ENCODE measurements around the gene SV2B. TPM values are rescaled to one million over a fixed set of nuclear protein-coding genes. Genes with fewer than 3 reads are reported as not detected.
A peak's percentile ranks its signal among the peaks of the same experiment; 100 is the strongest.

SV2B gene
- total RNA-seq, 1 donor from 2014 or later, result under 0.01 TPM

DNA sequence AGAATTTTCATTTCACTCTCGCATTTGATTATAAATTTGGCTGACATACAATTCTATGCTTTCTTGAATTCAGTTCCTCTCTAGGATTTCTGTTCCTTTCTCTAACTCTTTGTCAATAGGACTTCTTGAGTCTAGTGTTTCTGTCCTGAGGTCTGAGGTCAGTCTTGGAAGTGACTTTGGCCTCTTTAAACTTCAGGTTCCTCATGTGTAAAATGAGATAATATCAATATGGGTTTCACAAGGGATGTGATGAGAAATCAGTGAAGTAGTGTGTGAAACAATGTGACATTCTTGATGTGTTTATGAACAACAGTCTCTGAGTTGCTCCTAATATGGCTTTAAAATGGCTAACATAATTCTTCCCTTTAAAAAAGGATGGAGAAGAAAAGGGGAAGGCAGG, 92.2 kb downstream of the SV2B start:
- DNase-seq (ENCODE audit: low read depth), result no peak

DNA sequence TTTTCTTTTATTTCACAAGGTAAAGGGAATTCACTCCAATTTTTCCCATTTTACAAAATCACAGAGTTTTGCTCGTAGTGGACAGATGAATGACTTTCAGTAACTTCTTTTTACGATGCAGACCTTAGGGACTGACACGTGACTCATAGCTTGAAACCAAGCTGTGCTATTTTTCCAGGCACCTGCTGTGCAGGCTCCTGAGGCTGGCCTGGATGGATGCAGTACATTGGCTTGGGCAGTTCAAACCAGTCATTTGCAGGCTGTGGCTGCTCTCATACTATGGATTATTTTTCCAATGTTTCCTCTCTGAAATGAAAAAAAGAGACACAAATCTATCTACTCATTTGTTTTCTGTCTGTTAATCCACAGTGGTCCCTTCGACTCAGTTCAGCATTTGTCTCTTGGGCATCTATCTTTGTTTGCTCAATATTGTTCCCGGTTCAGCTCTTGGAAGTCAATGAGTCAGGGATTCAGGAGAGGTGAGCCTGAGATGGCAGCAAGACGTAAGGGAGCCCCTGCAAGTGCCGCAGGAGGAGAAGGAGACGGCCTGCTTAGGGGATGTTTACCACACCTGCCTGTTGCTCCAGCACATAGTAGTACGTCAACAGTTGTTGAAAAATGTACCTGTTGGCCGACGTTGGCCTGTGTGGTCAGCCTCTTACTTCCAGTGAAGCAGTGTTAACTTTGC, 92.8 kb downstream of the SV2B start:
- DNase-seq (ENCODE audit: low read depth), result no peak

DNA sequence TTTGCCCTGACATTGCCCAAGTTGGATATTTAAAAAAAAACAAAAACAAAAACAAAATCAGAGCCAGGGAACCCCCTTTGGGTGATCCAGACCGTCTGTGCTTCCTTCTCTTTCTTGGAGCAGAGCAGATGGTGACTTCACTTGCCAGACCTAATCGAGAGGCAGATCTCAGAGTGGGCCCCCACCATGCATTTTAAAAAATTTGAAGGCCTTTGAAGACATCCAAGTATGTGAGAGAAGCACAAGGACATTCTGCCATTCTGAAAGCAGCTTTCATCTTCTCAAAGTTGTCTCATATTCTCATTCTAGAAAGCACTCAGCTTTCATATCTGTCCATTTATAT, 93.3 kb downstream of the SV2B start:
- no peak for DNase-seq (ENCODE audit: low read depth)

DNA sequence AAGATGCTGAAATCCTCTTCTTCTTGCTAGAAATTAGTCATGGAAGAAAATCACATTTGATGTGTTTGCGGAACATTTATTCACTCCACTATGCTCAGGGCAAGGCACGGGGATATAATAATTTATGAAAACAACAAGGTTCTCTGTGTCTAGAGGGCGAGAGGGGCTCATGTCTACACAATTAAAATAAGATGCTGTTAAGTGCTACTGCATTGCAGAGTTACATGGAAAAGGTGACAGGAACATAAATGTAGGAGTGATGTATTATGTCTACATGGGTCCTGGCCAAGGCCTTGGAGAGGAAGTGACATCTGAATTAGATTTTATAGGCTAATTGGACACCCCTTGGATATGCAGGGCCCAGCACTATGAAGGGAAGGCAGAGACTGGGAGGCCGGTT, 96.1 kb downstream of the SV2B start:
- no peak for DNase-seq (ENCODE audit: low read depth)

DNA sequence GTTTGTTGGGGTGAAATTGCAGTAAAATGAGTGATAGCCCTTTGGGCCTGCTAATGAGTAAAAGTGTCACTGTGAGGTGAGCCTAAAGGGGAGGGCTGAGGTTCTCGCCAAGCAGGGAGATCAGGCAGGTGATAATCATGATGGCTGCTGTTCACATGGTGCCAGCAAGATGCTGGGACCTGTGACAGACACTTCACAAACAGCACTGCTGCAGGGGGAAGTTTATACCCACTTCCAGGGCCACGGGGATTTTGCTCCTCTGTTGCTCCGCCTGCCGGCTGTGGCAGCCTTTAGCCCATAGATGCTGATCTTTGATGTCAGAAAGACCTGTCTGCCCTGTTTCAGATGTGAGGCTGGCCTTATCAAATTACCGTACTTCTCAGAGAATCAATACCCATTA, 96.7 kb downstream of the SV2B start:
- no peak for DNase-seq (ENCODE audit: low read depth)

DNA sequence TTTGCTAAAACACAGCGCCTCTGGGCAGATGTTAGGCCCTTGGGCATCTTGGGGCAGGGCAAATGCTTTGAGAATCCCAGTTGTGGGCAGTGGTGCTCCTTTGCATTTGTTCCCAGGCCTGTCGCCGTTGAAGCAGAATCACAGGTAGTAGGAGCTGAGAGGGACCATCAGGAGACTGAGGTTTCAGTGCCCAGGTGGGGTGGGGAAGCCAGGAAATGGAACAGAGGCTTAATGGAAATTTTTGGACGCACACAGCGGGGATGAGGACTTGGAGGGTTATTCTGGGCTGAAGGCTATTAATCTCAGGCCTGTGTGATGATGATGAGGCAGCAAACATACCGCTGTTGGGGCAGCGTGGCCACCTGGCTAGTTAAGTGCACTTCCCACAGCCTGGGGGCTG, 99.5 kb downstream of the SV2B start:
- no peak for DNase-seq (ENCODE audit: low read depth)

DNA sequence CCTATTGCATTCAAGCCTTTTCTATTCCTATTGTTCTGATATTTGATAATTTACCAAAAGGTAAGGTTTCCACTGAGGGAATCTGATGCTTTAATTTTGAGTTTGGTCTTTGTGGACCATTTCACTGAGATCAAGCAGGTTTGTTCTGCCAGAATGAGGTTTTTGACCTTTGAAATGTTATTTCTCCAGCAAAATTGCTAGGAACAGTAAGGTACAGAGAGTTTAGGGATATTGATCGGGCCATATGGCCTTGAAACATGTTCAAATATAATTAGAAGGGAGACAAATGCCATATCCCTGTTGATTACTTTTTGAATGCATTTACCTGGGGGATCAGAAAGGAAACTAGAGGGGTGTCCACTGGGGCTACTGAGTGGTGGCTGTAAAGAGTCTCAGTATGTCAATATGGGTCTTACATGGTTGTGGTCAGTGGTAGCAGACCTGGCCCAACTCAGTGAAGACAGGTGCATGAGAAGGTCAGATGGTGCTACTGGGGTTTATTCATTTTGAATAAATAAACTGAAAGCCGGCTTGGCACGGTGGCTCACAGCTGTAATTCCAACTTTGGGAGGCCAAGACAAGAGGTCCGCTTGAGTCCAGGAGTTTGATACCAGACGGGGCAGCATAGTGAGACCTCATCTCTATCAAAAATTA, 100.2 kb downstream of the SV2B start:
- DNase-seq (ENCODE audit: low read depth), result no peak

DNA sequence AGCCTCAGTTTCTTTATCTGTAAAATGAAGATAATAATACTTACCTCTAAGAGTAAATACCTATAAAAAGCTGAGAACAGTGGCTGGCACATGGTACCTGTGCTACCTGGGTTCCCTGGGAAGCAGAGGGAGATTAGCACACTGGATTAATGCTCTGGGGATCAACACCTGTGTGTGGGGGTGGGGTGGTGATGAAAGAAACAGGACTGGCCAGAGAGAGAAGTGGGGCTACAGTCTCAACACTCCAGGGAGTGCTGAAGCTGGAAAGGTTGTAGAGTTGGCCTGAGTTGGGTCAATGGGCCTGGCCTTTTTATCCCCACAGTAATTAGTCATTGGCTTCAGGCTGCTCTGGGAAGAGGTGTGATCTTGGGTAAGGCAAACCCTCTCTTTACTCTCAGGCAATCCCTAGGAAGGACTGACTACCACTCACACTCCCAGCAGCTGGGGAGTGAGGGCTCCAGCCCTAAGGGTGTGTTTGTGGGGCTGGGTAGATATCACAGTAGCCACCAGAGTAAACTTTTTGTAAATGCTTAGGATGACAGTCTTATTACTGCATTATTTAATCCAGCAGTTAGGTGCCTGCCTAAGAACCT, 102.5 kb downstream of the SV2B start:
- no peak for DNase-seq (ENCODE audit: low read depth)

DNA sequence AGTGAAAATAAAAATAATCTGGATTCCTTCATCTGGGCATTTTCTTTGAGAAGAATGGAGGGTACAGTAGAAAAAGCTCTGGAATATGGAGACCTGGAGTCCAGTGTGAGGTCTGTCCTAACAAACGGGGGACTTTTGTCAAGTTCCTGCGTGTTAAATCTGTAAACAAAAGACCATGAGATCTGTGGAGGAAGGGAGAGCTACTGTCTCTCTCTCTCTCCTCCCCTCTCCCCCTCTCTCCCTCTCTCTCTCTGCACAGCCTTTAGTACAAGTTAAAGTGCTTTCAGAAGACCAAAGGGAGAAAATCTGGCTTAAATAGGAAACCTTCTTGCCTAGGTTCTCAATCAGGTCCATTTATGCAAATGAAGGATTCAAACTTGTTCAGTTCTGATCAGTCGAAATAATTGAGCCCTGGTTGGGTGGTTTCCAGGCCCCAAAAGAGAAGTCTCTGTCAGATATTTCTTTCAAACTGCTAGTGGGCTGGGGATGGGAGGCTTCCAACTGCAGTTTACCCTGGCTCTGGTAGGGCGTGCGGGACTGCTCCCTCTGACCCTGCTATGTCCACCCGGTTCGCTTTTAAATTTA, 103.7 kb downstream of the SV2B start:
- no peak for DNase-seq (ENCODE audit: low read depth)

DNA sequence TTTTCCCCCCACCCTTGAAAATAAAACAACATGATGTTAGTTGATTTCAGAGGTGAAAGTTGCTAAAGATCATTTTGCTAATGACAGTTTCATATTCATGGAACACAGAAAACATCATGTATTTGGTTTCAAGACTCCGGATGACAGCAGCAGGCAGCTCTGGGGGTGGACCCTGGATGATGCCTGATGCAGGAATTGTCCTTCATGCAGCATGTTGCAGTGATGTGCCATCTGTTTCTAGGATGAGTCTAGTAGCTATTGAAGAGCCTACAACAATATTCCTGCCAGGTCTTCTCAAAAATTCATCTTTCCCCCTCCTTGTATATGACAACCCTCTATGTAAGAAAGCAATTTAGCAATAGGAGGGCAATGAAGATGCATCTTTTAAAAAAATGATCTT, 108.3 kb downstream of the SV2B start:
- no peak for DNase-seq (ENCODE audit: low read depth)

DNA sequence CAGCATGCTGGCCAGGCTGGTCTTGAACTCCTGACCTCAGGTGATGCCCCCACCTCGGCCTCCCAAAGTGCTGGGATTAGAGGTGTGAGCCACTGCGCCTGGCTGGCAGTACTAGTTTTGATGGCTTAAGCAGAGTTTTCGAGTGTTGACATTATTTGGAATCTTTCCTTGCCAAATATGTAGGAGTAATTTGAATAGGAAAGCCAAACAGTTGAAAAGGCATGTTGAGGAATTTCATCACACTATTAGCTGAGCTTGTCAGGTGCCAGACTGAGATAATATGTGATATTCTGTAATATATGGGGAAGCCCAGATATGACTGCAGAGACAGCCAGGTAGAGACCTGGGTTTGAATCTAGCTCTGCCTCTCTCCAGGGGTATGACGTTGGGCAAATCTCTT, 109.3 kb downstream of the SV2B start:
- DNase-seq (ENCODE audit: low read depth), result no peak

DNA sequence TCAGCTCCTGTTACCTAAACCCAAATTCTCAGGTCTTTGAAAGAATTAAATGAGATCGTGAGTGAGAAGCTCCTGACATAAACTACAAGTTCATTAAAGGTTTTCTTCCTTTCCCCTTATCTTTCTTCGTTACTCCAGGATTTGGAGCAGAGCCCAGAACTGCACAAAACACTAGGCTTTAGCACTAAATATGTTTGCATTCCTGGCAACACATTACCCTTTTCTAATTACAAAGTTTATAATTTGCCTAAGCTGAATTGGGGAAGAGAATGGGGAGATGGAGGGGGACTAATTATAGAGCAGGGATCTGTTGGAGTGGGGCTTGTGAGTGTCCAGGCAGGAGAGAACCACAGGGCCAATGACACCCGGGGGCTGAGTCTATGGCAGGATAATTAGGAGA, 109.7 kb downstream of the SV2B start:
- no peak for DNase-seq (ENCODE audit: low read depth)

DNA sequence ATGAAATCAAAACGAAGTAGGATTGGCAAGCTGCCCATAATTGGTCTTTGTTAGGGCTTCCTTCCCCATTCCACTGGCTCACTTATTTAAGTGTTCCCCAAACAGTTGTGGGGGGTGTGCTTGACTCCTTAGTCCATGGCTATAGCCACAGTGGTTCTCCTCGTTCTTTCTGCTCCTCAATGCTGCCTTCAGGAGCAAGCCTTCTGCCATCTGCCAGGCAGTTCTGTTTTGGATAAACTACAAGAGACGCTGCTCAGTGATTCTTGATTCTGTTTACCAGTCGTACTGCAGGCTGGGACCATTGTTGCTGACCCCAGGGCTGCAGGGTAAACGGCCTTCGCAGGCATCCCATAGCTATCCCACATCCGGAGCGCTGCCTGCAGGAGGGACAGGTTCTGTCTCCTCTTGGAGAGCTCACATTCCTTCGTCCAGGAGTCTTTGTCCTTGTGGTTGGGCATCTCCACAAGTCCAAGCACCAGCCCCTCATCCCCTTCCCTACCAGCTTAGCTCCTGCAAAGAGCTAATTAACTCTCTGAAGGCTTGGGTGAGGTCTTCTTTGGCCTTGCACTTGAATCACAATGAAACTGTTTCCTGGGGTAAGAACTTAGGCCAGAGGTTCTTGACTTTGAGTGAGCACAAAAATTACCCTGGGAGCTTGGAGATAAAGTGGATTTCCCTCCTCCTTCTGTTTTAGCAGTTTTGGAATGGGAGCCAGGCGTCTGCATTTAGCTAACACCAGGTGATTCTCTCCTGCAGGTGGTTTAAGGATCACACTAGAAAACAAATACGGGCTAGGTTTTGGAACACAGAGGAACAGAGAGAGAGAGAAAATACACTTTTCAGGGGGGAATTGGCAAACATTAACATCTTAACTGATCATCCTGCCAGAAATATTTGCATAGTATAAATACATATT, 114.9 kb downstream of the SV2B start:
- no peak for DNase-seq (ENCODE audit: low read depth)

DNA sequence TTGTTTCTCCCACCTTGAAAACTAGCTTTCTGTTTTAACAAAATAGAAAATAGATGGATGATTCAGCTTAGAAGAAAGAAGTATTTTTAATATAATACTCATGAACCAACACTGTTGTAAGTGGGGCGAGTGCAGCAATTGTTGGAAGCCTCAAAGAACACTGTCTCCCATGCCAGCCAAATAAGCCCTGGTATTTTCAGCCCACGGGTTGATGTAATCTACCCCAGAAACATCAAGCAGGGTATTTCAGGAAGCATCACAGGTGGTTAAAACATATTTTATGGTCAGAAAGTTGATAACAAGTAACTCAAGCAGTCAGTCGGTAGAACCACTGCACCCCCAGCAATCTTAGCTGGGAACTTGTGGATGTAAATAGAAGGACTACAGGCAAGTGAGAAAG, 115.9 kb downstream of the SV2B start:
- no peak for DNase-seq (ENCODE audit: low read depth)

DNA sequence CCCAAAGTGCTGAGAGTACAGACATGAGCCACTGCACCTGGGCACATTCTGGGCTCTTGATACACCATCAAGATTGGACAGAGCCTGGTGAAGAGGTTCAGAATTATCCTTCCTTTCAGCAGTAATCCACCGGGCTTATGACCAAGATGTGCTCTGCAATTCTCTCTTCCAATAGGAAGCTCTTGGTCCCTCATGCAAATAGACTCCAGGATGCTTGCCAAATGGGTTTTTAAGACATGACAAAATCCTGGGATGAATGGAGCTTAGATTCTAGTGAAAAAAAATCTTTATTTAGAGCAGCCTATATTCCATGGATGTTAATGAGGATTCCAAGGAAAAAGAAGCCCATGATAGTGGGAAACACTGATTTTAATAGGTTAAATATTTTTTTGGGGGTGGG, 119.1 kb downstream of the SV2B start:
- no peak for DNase-seq (ENCODE audit: low read depth)

DNA sequence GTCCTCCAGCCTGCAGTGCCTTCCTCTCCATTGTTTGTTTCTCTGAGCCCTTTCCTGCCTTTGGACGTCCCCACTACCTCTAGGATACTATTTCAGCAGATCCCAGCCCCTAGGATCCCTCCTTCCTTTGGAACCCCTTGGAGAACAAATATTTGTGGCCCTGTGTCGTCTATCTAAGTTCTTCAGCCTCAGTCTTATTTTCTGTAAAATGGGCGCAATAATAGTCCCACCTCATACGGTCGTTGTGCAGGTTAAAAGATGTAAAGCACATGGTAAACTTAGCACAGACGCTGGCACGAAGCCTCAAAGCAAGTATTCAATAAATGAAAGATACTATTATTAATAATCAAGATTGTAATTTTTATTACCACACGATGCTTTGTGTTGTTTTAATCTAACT, 122.0 kb downstream of the SV2B start:
- no peak for DNase-seq (ENCODE audit: low read depth)

DNA sequence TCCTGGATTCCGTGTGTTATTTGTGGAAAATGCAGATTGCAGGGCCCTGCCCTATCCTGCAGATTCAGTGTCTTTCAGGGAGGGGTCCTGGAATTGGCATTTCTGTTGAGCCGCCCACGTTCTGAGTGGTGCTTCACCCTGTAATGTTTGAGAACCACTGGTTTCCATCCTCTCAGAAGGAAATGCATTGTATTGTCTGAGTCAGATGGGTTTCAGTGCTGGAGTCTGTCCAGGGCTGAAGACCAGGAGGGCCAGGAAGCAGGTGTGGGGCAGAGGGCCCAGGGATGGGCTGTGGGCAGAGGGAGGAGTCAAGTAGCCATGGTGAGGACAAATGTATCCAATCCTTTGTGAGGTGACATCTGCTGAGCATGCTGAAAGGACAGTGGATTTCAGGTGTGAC, 123.8 kb downstream of the SV2B start:
- DNase-seq (ENCODE audit: low read depth), result no peak

DNA sequence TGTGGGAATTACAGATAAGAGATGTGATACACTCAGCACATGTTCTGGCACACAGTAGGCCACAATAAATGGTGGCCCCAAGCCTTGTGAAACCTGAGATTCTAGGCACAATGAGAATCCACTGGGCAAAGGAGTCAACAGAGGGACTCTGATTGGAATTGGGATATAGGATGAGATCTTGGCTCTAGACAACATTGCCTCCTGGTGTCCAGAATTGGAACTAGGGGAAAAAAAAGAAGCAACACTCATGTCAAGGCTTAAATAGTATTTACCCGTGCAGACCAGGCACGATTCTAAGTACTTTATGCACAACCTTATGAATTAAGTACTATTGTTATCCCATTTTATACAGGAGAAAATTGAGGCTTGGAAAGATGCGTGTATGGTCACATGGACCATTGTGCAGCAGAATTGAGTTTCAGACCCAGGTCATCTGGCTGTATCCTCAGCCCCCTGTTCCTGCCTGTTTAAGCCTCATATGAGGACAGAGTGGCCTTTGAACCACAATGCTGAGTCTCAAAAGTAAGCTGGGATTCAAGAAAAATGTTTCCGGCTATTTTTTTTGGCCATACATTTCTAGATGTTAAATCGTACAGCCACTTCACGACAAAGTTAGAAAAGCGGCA, 124.8 kb downstream of the SV2B start:
- peak; percentile 17 for DNase-seq (ENCODE audit: low read depth)

DNA sequence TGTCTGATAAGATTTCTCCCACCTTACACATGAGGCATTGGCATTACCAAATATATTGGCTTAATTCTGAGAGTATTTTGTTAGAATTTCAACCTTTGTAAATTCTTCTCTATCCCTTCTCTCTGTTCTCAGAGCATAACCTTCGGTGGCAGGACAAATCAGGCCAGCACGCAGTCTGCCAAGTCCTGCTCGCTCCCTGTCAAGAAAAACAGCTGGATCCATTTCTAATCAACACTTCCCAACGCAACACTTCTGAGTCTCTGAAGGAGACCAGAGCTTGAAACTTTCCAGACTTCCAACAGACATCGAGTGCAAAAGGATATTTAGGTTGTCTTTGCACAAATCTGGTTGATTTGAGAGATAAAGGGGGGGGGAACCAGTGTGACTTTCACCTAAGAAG, 125.7 kb downstream of the SV2B start:
- DNase-seq (ENCODE audit: low read depth), result no peak

DNA sequence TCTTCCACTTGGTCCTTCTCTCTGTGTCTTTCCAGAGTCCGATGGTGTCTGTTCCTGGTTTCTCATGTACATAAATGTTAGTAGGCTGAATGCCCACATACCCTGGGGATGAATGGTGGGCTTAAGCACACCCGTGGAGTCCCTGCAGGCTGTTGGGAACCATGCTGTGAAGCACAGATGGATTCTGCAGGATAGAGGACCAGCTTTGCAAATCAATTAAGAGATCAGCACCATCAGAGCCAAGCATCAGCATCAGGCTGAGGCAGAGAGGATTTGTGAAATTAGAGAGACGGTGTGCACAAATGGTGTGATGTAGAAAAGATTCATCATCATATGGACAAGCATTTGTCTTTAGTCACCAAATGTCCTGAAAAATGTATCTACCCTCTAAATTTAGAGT, 127.1 kb downstream of the SV2B start:
- no peak for DNase-seq (ENCODE audit: low read depth)

DNA sequence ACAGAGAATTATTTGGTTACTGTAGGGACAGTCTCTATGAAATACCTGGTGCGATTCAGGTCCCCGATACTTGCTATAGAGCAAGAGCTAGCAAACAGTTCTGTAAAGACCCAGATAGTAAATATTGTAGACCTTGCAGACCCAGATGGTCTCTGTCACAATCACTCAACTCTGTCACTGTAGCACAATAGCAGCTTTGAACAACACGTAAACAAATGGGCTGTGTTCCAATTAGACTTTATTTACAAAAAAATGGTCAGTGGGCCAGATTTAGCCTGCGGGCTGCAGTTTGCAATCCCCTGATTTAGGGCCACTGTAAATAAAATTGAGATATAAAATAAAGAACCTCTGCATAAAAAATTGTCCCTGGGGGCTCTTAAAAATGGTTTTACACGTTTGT, 127.7 kb downstream of the SV2B start:
- DNase-seq (ENCODE audit: low read depth), result no peak

DNA sequence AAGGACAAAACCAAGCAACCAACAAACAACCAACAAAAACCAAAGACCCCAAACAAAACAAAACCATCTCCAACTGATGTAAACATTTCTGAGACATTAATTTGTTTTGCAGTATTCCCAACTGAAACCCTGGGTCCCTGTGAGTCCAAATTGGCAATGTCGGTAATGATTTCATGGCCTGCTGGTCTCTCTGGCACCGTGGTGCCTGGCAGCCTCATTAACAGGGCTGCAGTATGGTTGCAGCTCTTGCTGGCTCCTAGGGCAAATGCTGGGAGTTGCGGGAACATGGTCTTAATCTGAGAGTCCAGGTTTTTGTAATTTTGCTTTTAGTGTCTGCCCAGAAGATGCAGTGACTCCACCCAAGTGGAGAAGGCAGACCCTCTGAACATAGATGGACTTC, 128.3 kb downstream of the SV2B start:
- DNase-seq (ENCODE audit: low read depth), result no peak

Data from renal cortical epithelial cell (primary cell).